Endothelial cell of hepatic sinusoid (primary cell): ENCODE data around the gene HOXA13.

Source experiments
- in situ Hi-C: cut with HindIII; loops from 2 replicates; pipeline ENCODE4 v1.10.0; 2017; ENCODE audit warnings: low sequenced_read_pairs

HOXA13 gene

GRCh38 chr7:27185013-27185853 is 14.7 kb downstream of the HOXA13 start, which contains the start of gene HOXA11:
Gene HOXA11 (minus strand): TSS chr7:27185232. CDS start chr7:27185144, 88 bp downstream.
- in situ Hi-C loops: no loop called here

DNA sequence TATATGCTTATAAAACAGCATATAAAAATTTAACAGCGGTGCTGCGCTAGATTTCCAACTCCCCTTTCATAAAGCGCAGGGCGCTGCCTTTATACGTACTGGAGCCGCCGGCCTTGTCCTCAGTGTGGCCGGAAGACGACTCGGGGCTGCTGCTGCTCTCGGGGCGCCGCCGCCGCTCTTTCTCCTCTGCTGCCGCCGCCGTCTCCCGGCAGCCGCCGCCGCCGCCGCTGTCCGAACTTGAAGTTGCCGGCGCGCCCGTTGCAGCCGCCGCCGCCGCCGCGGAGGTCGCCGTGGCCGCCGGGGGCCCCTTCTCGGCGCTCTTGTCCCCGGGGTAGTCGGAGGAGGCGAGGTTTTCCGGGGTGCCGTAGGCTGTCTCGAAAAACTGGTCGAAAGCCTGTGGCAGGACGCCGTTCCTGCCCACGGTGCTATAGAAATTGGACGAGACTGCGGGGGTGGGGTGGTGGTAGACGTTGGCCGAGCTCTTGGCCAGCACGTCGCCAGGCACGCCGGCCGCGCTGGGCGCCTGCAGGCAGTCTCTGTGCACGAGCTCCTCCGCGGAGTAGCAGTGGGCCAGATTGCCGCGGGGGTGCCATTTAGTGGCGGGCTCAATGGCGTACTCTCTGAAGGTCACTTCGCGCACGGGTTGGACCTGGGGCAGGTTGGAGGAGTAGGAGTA is 15.4 kb downstream of the HOXA13 start:
- in situ Hi-C loops: no loop called here

GRCh38 chr7:27183682-27184336 is 16.1 kb downstream of the HOXA13 start:
- in situ Hi-C loops: no loop called here

- in situ Hi-C loops: no loop called here
Measured at GRCh38 chr7:27182861-27183681, 16.8 kb downstream of the HOXA13 start.

DNA sequence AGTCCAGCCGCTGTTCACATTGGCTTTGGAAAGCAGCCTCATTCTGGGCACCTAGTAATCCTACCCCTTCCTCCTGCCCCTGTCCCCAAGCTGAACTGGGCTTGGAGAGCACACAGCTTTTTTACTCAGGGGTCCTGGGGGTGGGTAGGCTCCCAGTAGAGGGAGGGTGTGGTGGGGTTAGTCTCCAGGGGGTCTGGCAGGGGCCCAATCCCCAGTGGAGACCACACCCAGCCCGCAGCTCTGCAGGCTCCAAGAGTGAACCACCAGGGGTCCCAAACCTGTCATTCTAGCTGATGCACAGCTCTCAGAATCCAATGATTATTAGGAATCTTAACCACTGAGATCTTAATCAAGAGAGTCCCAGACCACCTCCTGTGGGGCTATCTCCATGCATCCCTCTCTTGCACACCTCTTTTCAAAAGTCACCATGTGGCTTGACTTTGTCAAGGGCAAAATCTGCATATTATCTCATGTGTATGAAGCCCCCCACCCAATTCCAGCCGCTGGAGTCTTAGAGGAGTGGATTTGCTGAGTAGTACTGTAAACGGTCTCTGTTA is 17.5 kb downstream of the HOXA13 start:
- in situ Hi-C loops: no loop called here

GRCh38 chr7:27181795-27182275 is 18.1 kb downstream of the HOXA13 start:
- in situ Hi-C loops: no loop called here

- in situ Hi-C loops: no loop called here
Measured at GRCh38 chr7:27180431-27181420, 19.2 kb downstream of the HOXA13 start.

- in situ Hi-C loops: no loop called here
Measured at GRCh38 chr7:27179503-27180430, 20.1 kb downstream of the HOXA13 start.

GRCh38 chr7:27179030-27179429 is 20.9 kb downstream of the HOXA13 start:
- in situ Hi-C loops: no loop called here

DNA sequence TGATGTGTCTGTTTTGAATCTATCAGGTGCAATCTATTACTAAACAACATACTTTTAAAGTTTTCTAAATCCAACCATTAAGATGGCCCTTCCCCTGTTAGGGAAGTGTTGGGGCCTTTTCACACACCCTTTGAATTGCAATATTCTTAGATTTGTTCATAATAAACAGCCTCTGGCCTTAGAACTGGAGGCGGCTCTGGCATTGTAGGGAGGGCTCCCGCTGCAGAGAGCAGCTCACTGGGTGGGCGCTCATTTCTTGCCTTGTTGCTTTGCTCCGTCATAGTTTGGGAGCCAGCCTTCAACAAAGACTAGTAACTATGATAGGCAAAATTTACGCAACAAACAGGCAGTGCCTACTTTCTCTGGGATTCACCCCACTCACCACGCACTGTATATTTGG is 21.5 kb downstream of the HOXA13 start:
- in situ Hi-C loops: no loop called here

DNA sequence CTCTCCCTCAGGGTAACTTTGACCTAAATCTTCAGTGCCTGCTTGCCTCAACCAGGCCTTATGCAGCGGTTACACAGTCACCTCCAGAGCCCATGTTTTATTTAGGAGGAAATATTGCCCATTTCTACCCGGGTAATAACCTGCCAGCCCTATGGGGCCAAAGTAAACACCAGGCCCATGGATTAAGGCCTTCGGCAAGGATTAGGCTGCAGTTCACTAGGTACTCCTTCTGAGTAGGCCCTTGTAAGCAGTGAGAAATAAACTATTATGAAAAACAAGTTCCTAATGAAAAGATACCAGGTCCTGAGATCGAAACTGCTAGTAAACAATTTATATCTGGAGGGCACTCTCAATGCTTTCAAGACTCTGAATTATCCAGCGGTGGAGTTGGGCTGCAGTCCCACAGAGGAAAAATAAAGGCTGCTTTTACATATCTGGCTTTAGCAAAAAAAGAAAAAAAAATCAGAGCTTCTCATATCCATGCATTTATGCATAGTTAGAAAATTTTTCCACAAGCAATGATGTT is 22.0 kb downstream of the HOXA13 start:
- in situ Hi-C loops: no loop called here

DNA sequence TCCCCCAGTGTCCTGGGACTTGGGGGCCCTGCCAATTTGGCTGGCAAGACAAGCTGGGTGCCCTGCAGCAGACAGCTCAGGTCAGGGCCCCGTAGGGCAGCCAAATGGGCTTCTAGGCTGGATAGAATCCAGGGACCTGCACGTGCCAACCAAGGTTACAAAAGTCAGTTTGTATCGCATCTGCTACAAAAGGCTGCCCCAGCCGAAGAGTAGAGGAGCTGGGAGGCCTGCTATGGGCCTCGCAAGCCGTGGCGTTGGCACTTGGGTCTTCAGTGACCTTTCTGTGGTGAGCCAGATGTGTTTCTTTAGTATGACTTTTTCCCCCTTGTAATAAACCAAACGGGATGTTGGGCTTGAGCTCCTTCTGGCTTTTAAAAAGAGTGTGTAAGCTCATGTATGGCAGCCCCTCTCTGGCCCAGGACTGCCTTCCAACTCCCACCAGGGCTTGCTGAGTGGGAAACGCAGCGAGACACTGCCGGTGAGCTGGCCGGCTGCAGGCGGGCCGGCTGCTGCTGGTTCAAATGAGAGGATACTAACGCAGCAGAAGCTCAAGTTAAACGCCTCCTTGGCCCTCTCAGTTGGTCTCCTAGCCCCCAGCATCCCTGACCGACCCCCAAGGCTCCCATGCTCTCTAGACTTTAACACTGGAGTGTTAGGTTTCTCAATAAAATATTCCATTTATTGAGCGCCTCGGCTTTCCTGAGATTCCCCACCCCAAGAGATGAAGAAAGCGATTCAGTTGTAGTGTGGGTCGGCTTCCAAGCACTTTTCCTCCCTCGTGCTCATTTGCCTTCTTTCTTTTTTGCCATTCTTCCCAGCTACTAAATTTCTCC is 22.7 kb downstream of the HOXA13 start:
- in situ Hi-C loops: no loop called here

GRCh38 chr7:27176524-27176845 is 23.4 kb downstream of the HOXA13 start:
- in situ Hi-C loops: no loop called here

- in situ Hi-C loops: no loop called here
Measured at GRCh38 chr7:27175626-27176523, 24.0 kb downstream of the HOXA13 start.

- in situ Hi-C loops: loop anchor here (25.0 kb wide), 1 partner anchor 1288 kb away; no protein-coding TSS in a partner anchor
Measured at GRCh38 chr7:27174874-27175625, 24.8 kb downstream of the HOXA13 start.
